Naive B cell (primary cell): ENCODE results near the gene PEAK3. TPM values are rescaled to one million over a fixed set of nuclear protein-coding genes. Genes with fewer than 3 reads are reported as not detected.

Experiments
- ATAC-seq, 2 donors: fragments of 150-1000 bp; cut with Tn5 transposase; 2 replicates each; pipeline ENCODE4 v1.10.0; 2021; ENCODE audit warnings: low read depth in 2 of 2, mild to moderate bottlenecking in 2 of 2, moderate library complexity in 2 of 2
- DNase-seq: peaks from one replicate; pipeline ENCODE4 v3.0.0; 2022
- H3K27ac Mint-ChIP-seq, 6 donors: one replicate each; pipeline ENCODE4 v1.8.0; 2020 to 2022; ENCODE audit warnings: mild to moderate bottlenecking in 6 of 6, mixed read lengths in 6 of 6, moderate library complexity in 5 of 6, inconsistent platforms in 2 of 6
- H3K27me3 Mint-ChIP-seq, 3 donors: one replicate each; pipeline ENCODE4 v1.8.0; 2021 to 2022; ENCODE audit warnings: mixed read lengths in 3 of 3, mild to moderate bottlenecking in 1 of 3
- H3K36me3 Mint-ChIP-seq, 2 donors: one replicate each; pipeline ENCODE4 v1.8.0; 2020 to 2022; ENCODE audit warnings: mixed read lengths in 2 of 2, inconsistent platforms in 1 of 2, mild to moderate bottlenecking in 1 of 2
- H3K4me1 Mint-ChIP-seq, 3 donors: one replicate each; pipeline ENCODE4 v1.8.0; 2020 to 2022; ENCODE audit warnings: mixed read lengths in 3 of 3, inconsistent platforms in 1 of 3, mild to moderate bottlenecking in 1 of 3, moderate library complexity in 1 of 3
- H3K4me3 Mint-ChIP-seq, 8 donors: one replicate each; pipeline ENCODE4 v1.8.0; 2020 to 2022; ENCODE audit warnings: mild to moderate bottlenecking in 8 of 8, mixed read lengths in 8 of 8, moderate library complexity in 8 of 8, inconsistent platforms in 2 of 8
- H3K9me3 Mint-ChIP-seq, 7 donors: one replicate each; pipeline ENCODE4 v1.8.0; 2020 to 2022; ENCODE audit warnings: mixed read lengths in 7 of 7, mild to moderate bottlenecking in 5 of 7, inconsistent platforms in 2 of 7, moderate library complexity in 1 of 7
- polyA plus RNA-seq, 6 donors: library from polyadenylated mRNA; unstranded; fragments of 300-500 nt; fragmentation: Illumina TruSeq; gene quantifications; one replicate each; pipeline ENCODE4 v1.2.3, GENCODE V29; 2021; ENCODE audit warnings: low read depth in 6 of 6

Gene PEAK3, protein sequence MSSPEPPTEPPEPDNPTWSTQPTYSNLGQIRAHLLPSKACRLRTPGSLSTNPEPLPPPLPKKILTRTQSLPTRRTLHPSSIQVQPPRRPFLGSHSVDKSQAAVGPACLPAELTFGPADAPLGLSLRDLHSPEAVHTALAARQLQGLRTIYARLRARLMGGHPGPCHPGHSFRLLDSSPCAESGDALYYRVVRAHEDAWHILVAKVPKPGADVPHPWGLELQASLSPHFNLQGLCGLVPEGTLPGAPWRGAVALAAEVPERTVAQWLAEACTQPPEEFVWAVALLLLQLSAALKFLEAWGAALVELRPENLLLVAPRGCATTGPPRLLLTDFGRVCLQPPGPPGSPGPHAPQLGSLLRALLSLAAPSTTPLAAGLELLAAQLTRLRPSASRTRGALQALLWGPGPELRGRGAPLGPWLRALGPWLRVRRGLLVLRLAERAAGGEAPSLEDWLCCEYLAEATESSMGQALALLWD
- 1 to 10 TPM in 1 of 6 donors, under 1 TPM in 4, not detected in 1; 0.30 to 1.0 (median 0.49) TPM for polyA plus RNA-seq

- no peaks in the 10 kb centered on the region for H3K9me3 Mint-ChIP-seq
- peaks cover 16 to 33% (median 31%) of the 10 kb centered on the region in 3 donors for H3K4me1 Mint-ChIP-seq
- H3K36me3 Mint-ChIP-seq = no peaks in the 10 kb centered on the region
- H3K4me3 Mint-ChIP-seq = peak within 1 kb of the TSS; percentile 68 to 90 (median 82)
- peak; percentile 66 for DNase-seq
- no peaks in the 10 kb centered on the region for H3K27me3 Mint-ChIP-seq
- peak; percentile 62 to 66 for ATAC-seq
- peak within 1 kb of the TSS; percentile 57 to 91 (median 78) for H3K27ac Mint-ChIP-seq
Observed at GRCh38 chr19:2282062-2282861, at the start of gene PEAK3. PEAK3 (minus strand) TSS chr19:2282175; CDS start chr19:2280931, 1,244 bp downstream.

DNA sequence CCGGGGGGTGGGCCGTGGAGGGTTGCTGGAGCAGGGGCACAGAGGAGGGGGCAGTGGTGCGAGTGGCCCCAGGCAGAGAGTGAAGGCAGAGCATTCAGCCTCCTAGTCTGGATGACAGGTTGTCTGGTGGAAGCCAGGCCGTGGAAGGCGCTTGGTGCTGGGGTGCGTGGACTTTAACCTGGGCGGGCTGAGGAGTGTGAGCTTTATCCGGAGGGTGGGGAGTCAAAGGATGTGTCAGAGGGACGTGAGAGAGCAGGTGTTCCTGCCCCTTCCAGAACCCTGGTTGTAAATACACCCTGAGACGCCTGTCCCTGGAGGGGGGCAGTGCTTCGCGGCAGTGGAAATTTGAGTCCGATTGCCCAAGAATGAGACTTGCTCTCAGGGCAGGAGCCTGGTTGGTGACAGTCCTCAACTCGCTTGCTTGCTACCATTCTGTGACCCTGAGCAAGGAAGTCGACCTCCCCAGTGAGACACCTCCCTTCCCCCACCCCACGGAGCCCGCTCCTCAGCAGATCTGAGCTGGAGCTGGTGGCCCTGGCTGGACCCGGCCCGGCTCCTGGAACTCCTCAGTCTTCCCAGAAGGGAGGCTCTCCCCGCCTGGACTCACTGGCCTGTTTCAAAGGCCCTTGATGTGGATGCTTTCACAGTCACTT is 48.8 kb upstream of the PEAK3 start:
- Mint-ChIP-seq H3K9me3 (peaks cover 0 to 2% (median 0%) of the 10 kb centered on the region in 7 donors), H3K27ac (peak overlapping the region; percentile 97 to 99 (median 97)), H3K36me3 (peaks cover under 1 to 13% of the 10 kb centered on the region in 2 donors), H3K4me1 (peaks cover 63 to 87% (median 87%) of the 10 kb centered on the region in 3 donors), H3K4me3 (peak overlapping the region; percentile 88 to 95 (median 92)), H3K27me3 (no peaks in the 10 kb centered on the region)
- no peak for ATAC-seq
- DNase-seq = no peak

GRCh38 chr19:2330255-2330631 is 48.3 kb upstream of the PEAK3 start:
- no peak for ATAC-seq
- no peaks in the 10 kb centered on the region for H3K9me3 Mint-ChIP-seq
- no peaks in the 10 kb centered on the region for H3K27me3 Mint-ChIP-seq
- H3K27ac Mint-ChIP-seq = peak overlapping the region; percentile 86 to 99 (median 97)
- peaks cover 0 to 8% of the 10 kb centered on the region in 2 donors for H3K36me3 Mint-ChIP-seq
- H3K4me3 Mint-ChIP-seq = peak overlapping the region; percentile 88 to 99 (median 94)
- H3K4me1 Mint-ChIP-seq = peaks cover 63 to 87% (median 87%) of the 10 kb centered on the region in 3 donors
- DNase-seq = no peak

DNA sequence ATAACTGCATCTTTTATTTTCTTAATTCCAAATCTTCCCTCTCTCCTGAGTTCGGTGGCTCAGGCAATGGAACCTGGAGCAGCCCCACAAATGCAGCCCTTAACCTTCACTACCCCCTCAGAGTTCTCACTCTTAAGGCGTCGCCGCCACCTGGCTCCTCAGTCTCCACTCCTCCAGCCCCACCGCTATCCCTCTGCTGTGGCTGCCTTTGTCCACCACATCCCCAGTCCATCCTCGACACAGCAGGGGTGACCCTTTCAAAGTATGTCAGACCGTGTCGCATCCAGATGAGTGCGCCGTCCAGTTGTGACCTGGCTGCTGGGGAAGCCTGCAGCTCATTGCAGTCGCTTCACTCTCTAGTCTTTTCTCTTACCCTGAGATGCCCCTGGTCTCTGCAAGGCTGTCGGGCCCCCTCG is 47.5 kb upstream of the PEAK3 start:
- no peak for ATAC-seq
- no peaks in the 10 kb centered on the region for H3K9me3 Mint-ChIP-seq

GRCh38 chr19:2329149-2329478 is 47.1 kb upstream of the PEAK3 start:
- H3K27ac Mint-ChIP-seq = peak overlapping the region; percentile 87 to 99 (median 97)
- no peak for DNase-seq
- H3K4me3 Mint-ChIP-seq = peak overlapping the region; percentile 88 to 99 (median 94)
- H3K9me3 Mint-ChIP-seq = no peaks in the 10 kb centered on the region
- peaks cover 0 to 7% of the 10 kb centered on the region in 2 donors for H3K36me3 Mint-ChIP-seq
- ATAC-seq = no peak
- H3K4me1 Mint-ChIP-seq = peaks cover 70 to 91% (median 89%) of the 10 kb centered on the region in 3 donors
- H3K27me3 Mint-ChIP-seq = no peaks in the 10 kb centered on the region

More for the DNA sequence above, 47.5 kb upstream of the PEAK3 start:
- Mint-ChIP-seq H3K27ac (peak overlapping the region; percentile 87 to 99 (median 97)), H3K36me3 (peaks cover 0 to 7% of the 10 kb centered on the region in 2 donors), H3K27me3 (no peaks in the 10 kb centered on the region), H3K4me1 (peaks cover 67 to 91% (median 89%) of the 10 kb centered on the region in 3 donors), H3K4me3 (peak overlapping the region; percentile 88 to 99 (median 94))
- DNase-seq = no peak

GRCh38 chr19:2328401-2329148 is 46.6 kb upstream of the PEAK3 start, which contains the start of the genes LSM7 and SPPL2B:
LSM7 (minus strand) TSS chr19:2328586; CDS start chr19:2328566, 20 bp downstream.
SPPL2B (plus strand) TSS chr19:2328684; CDS start chr19:2328710, 26 bp downstream.
- ATAC-seq (peak; percentile 37 to 51), DNase-seq (peak; percentile 90)
- peaks cover 66 to 91% (median 90%) of the 10 kb centered on the region in 3 donors for H3K4me1 Mint-ChIP-seq
- no peaks in the 10 kb centered on the region for H3K27me3 Mint-ChIP-seq
- H3K9me3 Mint-ChIP-seq = no peaks in the 10 kb centered on the region
- peak within 1 kb of the TSS; percentile 97 to 100 (median 99) for H3K27ac Mint-ChIP-seq
- H3K4me3 Mint-ChIP-seq = peak within 1 kb of the TSS; percentile 88 to 100 (median 99)
- peaks cover 0 to 7% of the 10 kb centered on the region in 2 donors for H3K36me3 Mint-ChIP-seq

DNA sequence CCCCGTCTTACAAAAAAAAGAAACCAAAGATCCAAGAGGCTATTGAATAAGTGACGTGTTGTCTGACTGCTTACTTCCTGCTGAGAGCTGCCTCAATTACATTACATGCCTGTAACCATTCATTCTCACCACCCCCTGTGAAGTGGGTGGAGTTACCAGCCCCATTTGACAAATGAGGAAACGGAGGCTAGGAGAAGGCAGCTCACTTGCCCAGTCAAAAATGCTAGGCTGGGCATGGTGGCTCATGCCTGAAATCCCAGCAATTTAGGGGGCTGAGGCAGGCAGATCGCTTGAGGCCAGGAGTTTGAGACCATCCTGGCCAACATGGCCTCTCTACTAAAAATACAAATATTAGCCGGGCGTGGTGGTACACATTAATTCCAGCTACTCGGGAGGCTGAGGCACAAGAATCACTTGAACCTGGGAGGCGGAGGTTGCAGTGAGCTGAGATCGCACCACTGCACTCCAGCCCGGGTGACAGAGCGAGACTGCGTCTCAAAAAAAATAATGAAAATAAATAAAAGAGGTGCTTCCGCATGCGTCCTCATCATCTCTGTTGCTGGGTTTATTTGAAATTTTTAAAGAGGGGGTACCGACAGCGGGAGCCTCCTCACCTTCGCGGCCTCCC is 45.9 kb upstream of the PEAK3 start:
- no peaks in the 10 kb centered on the region for H3K9me3 Mint-ChIP-seq
- peaks cover 0 to 7% of the 10 kb centered on the region in 2 donors for H3K36me3 Mint-ChIP-seq
- ATAC-seq = peak; percentile 14 to 15
- peaks cover 66 to 90% (median 86%) of the 10 kb centered on the region in 3 donors for H3K4me1 Mint-ChIP-seq
- no peaks in the 10 kb centered on the region for H3K27me3 Mint-ChIP-seq
- H3K27ac Mint-ChIP-seq = peak overlapping the region; percentile 97 to 100 (median 99)
- peak; percentile 73 for DNase-seq
- peak overlapping the region; percentile 88 to 100 (median 99) for H3K4me3 Mint-ChIP-seq

- peak overlapping the region; percentile 97 to 100 (median 99) for H3K27ac Mint-ChIP-seq
- ATAC-seq (no peak), DNase-seq (no peak)
- peak overlapping the region; percentile 88 to 100 (median 99) for H3K4me3 Mint-ChIP-seq
- H3K9me3 Mint-ChIP-seq = no peaks in the 10 kb centered on the region
- peaks cover 0 to 7% of the 10 kb centered on the region in 2 donors for H3K36me3 Mint-ChIP-seq
- H3K4me1 Mint-ChIP-seq = peaks cover 59 to 82% (median 77%) of the 10 kb centered on the region in 3 donors
- H3K27me3 Mint-ChIP-seq = no peaks in the 10 kb centered on the region
Observed at GRCh38 chr19:2326699-2327360, 44.9 kb upstream of the PEAK3 start.

DNA sequence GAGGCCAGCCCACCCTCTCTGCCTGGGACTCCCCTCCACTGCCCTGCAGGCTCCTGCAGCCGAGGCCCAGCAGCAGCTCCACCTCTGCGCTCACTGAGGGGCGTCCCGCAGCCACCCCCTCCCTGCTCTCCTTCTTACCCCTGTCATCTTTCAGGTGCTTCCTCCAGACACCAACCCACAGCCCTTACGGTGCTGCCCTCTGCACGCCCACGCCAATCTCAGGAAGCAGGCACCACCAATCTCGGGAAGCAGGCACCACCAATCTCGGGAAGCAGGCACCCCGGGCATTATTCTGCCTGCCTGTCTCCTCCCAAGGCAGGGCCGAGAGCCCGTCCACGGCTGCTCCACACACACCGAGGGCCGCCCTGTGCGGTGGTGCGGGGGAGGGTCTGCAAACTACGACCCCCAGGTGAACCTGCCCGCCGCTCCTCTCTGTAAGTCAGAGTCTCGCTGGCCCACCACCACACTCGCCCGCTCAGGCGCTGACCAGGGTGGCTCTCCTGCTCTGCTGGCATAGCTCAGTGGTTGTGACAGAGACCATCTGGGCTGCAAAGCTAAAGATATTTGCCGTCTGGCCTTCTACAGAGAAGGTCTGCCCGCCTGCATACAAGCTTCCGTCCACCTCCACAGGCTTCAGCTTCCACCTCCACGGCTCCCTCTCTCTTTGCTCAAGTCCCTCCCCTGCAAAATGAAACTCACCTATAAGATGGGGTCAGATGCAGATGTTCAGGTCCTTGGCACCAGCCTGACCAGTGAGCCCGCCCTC is 43.5 kb upstream of the PEAK3 start:
- Mint-ChIP-seq H3K27ac (peak overlapping the region; percentile 97 to 100 (median 98)), H3K4me1 (peaks cover 51 to 68% (median 64%) of the 10 kb centered on the region in 3 donors), H3K27me3 (no peaks in the 10 kb centered on the region), H3K36me3 (peaks cover 0 to 7% of the 10 kb centered on the region in 2 donors), H3K9me3 (no peaks in the 10 kb centered on the region), H3K4me3 (peak overlapping the region; percentile 78 to 99 (median 88))
- DNase-seq (peak; percentile 72), ATAC-seq (peak; percentile 36 to 54)

DNA sequence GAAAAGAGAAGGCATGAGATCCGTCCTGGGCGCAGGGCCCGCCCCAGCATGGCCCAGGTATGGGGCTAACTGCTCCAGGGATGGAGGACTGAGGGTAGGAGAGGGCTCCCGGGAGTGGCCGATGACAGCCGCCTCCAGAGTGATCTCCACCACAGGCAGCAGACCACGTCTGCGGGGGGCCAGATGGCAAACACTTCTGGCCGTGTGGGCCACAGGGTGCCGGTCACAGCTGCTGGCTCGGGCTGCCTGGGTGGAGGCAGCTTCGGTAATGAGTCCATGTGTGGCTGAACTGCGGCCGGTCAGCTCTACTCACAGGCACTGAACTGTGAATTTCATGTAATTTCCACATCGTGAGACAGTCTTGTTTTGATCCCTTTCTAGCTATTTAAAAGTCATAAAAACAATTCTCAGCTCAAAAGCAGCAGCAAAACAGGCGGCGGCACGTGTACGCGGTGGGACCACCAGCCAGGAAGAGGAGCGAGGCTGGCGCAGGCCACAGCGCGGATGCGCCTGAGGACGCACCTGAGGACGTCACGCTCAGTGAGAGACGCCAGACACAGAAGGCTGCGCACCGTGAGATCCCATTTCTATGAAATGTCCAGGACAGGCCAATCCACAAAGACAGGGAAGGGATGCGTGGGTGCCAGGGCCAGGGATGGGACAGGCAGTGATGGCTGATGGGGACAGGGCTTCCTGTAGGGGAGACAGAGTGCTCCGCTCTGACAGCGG is 42.4 kb upstream of the PEAK3 start:
- peak overlapping the region; percentile 97 to 100 (median 98) for H3K27ac Mint-ChIP-seq
- ATAC-seq = peak; percentile 30 to 31

More for the DNA sequence above, 42.4 kb upstream of the PEAK3 start:
- H3K9me3 Mint-ChIP-seq = no peaks in the 10 kb centered on the region
- H3K27me3 Mint-ChIP-seq = no peaks in the 10 kb centered on the region
- peak overlapping the region; percentile 78 to 99 (median 88) for H3K4me3 Mint-ChIP-seq
- H3K36me3 Mint-ChIP-seq = peaks cover 0 to 7% of the 10 kb centered on the region in 2 donors
- peaks cover 43 to 64% (median 62%) of the 10 kb centered on the region in 3 donors for H3K4me1 Mint-ChIP-seq
- peak; percentile 55 for DNase-seq
